Stimulated activated CD8-positive, alpha-beta memory T cell treated with anti-CD3 and anti-CD28 coated beads, Interleukin-12 subunit alpha, Interleukin-12 subunit beta, amount 100 ng/mL, for 24 hours (primary cell): Measurements from ENCODE around the gene SUSD6.
"Not testable (repeated sequence)": the region's sequence is repeated elsewhere in the genome, so short reads cannot be mapped to it uniquely, and the experiment has no call there.

Experiments
- DNase-seq: peaks from one replicate; pipeline ENCODE4 v3.0.0-alpha.2; 2020; ENCODE audit errors: extremely low read depth

Gene SUSD6

DNA sequence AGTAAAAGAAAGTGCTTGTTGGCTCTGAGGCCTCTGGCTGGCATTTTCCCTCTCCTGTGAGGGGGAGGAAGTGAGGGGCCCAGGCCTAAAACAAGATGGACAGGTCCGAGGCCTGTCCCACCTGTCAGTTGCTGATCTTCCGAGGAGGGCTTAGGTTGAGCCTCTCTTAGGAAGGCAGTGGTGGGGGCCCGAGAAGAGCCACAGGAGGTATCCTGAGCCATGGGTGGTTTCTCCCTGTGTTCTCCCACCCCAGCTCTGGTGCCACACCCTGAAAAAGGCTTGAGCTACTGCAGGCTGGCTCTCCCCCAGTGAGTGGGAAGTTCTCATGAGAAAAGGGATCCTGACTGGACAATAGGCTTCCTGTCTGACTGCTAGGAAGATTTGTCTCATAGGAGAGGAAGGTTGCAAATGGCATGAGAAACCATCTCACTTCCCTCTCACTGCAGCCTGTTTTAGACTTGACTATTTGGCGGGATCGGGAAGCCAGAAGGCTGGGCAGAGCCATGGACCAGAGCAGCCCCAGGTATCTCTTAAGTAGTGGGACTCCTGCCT is 83.4 kb downstream of the SUSD6 start:
- no peak for DNase-seq

DNA sequence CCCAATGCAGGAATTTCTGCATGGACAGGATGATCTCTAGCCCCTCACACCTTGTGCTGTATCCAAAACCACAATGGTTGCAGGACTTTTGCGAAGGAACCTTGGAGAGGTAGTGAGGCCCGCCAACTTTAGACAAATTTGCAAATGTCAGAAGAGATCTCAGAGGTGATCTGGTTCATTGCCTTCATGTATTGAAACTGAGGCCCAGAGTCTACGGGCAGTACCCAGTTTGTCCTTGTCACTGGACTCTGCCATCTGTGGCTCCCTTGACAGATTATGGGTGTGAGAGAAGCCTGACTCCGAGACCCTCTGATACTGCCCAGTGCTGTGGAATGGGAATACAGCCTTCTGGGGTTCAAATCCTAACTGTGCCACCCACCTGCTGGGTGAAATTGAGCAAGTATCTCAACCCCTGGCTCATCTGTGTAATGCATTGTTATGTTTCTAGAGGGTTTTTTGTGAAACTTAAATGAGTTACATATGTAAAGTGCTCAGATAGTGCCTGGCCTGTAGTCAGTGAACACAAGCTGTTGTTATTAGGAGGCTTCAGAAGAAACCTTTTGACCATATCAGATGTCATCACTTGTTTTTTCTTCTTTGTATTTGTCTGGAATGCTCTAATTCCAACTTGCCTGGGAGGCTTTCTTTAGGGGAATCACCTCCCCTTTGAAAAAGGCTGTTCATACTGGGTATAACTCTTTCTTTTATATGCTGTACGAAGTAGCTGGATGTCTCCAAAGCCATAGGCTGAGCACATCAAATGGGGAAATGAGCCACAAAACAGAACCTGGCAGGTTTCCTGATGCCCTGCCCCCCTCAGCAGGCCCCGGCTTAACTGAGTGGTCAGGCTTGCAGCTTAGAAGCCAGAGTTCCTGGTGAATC is 84.2 kb downstream of the SUSD6 start:
- DNase-seq, result no peak

DNA sequence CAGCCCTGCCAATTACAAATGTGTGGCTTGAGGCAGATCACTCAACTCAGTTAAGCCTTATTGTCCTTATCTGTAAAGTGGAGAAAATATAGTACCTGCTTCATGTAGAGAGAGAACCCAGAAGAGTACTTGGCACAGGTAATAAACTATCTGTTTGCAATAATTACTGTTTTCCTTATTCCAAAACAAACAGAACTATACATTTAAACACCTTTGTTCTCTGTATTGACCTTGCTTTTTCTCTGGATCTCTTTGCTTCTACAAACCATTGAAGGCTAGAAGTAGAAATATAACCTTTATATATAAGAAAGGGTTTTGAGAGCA is 84.8 kb downstream of the SUSD6 start:
- DNase-seq, result no peak

DNA sequence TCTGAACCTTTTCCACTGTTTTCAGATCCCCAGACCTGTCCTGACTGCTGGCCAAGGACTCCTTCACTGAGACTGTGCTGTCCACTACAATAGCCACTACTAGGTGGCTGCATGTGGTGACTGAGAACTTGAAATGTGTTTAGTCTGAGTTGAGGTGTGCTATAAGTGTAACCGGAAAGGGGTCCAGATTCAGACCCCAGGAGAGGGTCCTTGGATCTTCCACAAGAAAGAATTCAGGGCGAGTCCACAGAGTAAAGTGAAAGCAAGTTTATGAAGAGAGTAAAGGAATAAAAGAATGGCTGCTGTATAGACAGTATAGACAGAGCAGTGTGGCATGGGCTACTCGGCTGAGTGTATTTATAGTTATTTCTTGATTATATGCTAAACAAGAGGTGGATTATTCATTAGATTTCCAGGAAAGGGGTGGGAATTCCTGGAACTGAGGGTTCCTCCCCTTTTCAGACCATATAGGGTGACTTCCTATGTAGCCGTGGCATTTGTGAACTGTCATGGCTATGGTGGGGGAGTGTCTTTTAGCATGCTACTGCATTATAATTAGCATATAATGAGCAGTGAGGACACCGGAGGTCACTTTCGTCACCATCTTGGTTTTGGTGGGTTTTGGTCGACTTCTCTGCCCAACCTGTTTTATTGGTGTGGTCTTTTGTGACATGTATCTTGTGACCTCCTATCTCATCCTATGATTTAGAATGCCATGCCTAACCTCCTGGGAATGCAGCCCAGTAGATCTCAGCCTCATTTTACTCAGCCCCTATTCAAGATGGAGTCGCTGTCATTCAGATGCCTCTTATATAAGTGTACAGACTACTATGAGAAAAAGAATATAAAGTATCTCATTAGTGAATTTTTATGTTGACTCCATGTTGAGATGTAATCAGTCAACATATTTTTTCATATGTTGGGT is 85.5 kb downstream of the SUSD6 start:
- no peak for DNase-seq

DNA sequence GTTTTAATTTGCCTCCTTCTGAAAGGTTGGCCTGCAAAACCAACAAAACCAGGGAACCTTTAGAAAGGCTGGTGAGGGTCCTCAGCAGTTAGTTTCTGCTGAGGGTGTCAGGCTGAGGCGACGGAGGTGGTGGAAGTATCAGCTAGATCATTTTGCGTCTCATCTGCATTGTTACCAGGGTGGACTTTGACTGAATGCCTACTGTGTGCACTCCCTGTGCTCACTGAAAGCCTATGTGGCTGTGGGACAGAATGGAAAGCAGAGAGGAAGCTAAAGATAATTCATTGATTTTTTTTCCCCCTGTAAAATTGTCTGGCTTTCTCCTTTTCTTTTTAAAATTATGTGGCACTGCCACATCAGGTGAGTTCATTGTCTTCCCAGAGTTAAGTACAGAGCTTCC is 87.2 kb downstream of the SUSD6 start:
- no peak for DNase-seq

DNA sequence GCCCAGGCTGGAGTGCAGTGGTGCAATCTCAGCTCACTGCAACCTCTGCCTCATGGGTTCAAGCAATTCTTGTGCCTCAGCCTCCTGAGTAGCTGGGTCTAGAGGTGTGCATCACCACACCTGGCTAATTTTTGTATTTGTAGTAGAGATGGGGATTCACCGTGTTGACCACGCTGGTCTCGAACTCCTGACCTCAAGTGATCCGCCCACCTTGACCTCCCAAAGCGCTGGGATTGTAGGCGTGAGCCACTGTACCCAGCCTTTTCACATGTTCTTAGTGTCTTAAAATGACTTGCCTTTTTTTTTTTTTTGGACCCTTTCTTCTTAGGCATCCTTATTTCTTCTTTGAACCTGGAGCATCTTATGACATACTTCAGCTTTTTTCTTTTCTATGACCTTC is 87.8 kb downstream of the SUSD6 start:
- DNase-seq, result not testable (repeated sequence)

DNA sequence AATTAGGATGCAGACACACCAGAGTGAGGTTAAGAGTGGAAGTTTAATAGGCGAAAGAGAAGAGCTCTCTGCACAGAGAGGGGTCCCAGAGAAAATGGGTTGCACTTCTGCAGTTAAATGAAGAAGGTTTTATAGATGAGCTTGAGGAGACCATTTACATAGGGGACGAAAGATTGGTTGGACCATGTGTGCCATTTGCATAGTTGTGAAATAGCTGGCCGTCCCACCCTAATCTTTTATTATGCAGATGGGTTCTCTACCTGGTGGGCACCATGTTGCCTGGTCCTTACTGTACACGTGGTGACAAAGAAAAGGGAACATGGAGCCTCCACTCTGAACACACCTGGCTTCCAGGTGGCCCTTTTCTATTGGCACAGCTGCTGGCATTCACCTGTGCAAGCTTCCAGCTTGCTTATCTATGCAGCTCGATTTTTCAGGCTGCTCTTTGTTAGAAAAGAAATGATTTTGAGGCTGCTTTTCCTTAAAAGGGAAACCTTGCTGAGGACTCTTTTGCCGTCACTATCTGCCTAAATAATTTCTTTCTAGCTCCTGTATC is 88.4 kb downstream of the SUSD6 start:
- DNase-seq, result no peak

DNA sequence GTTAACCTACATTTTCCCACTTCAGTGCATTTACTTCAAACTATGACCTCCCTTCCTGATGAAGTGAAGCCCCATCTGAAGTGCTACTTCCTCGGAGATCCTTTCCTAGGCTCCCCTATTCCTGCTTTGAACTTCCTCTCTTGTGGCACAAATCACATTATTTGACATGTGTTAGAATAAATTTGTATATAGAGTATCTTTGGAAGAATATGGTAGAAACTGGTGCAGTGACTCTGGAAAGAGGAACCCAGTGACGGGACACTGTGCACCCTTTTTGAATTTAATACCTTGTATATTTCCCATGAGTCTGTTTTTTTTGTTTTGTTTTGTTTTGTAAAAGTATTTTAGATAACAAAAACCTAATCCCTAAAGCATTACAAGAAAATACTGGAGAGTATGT is 89.2 kb downstream of the SUSD6 start:
- DNase-seq, result no peak

DNA sequence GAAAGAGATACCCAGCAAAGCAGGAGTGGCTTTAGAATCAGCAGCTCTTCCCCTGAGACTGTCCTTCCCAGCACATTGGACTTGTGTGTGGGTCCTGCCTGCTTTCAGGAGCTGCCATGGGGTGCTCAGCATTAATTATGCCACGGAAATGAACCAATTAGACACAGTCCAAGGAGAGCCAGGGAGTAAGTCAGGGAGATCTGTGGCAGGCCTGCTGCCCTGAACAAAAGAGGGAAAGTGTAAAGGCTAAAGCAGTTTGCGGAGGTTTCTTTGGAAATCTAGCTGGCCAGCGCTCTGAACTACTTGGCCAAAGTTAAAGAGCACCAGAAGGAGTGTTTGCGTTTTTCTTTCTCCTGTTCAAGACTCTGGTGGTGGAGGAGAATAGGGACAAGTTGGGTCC is 89.9 kb downstream of the SUSD6 start:
- DNase-seq, result no peak

DNA sequence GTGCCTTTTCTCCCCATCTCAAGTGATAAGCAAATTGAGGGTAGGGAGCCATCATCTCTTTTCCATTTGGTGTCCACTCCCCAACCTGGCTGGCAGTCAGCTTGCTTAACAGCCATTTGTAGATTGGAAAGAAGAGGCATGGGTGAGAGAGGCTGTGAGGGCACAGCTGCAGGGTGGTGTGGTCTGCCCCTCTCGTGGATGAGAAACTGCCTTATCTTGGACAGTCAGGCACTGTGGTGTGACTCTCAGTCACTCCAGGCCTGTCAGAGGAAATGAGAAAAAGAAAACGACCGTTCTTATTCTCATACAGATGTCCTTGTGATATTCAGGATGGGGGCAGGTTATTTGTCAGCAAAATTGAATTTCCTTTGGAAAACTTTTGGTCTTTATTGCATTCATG is 90.5 kb downstream of the SUSD6 start:
- no peak for DNase-seq

DNA sequence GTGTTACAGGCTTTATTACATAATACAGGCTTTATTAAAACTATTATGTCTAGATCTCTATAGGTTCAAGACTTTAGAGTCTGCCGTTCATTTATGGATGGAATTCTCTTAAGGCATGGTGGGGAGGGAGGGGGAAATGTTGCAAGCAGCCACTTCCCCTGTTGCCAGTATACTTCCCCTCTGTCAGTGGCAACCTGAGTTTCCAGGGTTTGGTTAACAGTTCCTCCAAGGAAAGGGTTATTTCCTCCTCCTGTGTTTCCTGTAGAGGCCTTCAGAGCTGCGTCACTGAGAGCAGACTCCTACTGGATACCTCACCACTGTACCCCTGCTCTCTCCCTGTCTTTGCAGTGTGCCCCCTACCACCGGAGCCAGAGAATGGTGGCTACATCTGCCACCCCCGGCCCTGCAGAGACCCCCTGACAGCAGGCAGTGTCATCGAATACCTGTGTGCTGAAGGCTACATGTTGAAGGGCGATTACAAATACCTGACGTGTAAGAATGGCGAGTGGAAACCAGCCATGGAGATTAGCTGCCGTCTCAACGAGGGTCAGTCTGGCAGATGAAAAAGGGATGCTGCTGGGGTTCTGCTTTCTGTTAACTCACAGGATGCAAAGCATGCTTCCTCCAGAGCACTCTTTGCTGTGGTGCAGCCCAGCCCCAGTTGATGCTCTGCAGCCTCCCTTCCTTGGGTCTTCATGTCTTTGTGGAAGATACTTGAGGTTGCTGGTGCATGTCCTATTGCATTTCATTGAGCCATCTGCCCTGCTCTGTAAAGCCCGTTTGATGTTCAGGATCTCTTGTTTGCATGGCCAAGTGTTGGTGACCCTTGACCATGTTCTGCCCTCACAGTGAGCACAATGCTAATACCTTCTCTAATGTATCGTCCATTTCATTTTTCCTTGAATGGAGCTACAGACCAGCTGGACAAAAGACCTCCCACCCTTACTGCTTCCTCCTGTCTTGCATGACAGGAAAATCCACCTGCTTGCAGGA is 91.9 kb downstream of the SUSD6 start:
- no peak for DNase-seq

DNA sequence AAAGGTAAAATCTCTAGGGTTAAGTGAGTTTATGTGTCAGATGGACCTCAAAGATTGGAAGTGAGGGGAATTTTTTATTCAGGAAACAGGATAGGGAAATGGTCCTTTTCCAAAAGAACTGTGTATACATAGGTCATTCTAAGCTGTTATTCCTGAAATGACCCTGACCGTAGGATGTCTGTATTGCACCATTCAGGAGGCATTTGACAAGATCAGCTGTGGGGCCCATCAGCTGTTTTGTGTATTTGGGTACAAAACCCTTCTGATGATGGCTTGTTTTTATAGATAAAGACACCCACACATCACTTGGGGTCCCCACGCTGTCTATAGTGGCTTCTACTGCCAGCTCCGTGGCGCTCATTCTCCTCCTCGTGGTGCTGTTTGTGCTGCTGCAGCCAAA is 92.9 kb downstream of the SUSD6 start:
- no peak for DNase-seq

DNA sequence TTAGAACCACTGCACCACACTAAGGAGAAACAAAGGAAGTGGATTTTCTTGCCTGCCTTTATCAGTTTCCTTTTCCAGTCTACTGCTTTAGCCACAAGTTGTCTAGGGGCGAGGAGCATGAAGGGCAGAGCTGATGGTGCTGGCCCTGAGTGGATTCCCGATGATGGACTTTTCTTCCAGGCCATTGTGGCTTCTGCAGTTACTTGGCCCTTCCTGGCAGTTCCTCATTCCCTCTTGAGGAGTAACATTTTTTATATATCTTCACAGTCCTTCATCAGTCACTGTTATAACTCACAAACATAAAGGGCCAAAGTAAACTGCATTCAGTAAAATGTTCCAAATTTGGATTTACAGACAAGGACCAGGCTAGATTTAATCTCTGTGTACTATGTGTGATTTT is 94.3 kb downstream of the SUSD6 start:
- no peak for DNase-seq

DNA sequence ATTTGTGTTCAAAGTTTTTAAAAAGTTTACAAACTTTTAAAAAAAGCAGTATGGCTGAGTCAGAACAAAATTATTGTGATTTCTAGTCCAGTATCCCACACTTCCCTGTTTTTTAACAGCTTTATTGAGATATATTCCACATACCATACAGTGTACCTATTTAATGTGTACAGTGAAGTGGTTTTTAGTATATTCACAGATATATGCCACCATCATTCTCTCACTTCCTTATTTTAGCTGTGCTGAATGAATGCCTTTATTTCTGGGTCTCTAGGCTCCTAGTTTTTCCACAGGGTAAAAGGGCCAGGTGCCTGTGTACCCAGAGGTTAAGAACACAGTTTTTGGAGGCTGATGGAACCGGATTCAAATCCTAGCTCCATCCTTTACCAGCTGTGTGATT is 96.7 kb downstream of the SUSD6 start:
- DNase-seq, result no peak

DNA sequence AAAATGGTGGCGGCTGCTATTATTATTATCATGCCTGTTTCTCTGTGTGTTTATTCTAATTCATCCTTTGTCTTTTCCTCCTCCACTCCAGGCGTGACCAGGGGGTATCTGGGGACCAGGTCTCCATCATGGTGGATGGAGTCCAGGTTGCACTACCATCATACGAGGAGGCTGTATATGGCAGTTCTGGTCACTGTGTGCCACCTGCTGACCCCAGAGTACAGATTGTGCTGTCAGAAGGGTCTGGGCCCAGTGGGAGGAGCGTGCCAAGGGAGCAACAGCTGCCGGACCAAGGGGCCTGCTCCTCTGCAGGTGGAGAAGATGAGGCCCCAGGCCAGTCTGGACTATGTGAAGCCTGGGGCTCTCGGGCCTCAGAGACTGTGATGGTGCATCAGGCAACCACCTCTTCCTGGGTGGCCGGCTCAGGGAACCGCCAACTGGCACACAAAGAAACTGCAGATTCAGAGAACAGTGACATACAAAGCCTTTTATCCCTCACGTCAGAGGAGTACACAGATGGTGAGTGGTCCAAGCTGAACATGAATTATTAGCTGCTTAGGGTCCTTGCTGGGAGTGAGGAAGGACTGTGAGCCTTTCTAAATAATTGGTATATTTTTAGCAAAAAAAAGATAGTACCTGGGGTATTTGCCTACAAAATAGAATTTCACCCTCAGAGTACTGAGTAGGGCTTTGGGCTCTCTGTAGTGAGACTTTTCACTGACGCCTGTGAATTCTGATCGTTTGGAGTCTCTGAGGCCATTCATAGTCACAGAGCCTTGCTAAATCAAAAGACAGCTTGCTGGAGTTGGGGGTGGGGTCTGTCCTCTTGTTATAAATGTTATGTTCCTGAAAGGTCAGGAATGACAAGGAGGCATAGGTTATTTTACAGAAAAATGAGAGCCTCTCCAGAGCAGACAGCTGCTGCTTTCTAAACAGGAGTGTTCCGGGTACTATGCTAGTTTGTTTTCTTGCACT is 97.5 kb downstream of the SUSD6 start:
- DNase-seq, result no peak

DNA sequence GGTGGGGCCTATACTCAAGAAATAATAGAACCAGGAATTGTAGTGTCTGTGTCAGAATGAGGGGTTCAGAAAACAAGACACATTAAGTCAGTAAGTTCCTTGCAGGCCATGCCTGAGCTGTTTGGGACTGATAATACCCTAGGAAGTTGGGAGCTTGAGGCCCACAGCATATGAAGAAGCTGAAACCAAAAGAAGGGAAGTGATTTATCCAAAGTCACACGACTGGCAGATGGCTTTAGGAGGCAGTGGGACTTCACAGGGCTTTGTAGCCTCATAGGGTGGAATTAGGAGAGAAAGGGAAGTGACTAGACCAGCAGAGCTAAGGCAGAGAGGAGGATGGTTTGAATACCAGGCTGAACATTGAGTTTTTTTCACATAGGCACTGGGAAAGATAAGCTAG is 99.0 kb downstream of the SUSD6 start:
- no peak for DNase-seq

DNA sequence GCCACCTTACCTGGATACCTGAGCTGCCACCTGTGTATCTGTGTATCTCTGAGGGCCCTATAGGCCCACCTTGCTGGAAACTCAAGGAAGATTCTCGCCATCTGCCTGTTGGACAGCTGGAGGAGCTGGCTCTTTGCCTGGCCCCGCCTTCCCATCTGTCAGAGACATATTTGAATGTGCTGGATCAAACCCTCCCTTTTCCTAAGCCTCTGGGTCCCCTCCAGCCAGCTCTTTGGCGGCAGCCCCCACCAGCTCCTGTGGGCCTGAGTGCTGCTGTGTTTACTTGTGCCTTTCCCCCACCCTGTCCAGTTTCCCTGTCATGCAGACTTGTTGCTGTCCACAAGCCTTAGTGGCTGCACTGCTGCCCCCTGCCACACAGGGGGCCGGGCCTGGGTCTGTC is 99.7 kb downstream of the SUSD6 start:
- DNase-seq, result no peak

DNA sequence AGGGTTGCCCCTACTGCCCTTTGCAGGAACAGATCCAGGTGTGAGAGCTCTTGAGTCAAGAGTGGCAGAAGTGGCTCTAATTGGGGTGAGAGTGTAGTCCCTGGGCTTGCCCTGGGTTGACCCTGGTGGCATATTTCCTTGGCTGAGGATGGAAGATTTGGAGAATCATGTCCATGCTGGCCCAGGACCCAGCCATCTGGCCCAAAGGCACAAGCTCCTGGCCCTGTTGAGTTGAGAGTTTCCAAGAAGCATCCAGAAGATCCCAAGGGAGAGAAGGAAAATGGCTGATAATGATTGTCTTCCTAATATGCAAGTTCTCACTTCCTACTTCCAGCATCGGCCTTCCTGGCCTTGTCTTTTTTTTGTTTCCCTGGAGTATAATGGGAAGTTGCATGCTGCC is 100.1 kb downstream of the SUSD6 start:
- no peak for DNase-seq

DNA sequence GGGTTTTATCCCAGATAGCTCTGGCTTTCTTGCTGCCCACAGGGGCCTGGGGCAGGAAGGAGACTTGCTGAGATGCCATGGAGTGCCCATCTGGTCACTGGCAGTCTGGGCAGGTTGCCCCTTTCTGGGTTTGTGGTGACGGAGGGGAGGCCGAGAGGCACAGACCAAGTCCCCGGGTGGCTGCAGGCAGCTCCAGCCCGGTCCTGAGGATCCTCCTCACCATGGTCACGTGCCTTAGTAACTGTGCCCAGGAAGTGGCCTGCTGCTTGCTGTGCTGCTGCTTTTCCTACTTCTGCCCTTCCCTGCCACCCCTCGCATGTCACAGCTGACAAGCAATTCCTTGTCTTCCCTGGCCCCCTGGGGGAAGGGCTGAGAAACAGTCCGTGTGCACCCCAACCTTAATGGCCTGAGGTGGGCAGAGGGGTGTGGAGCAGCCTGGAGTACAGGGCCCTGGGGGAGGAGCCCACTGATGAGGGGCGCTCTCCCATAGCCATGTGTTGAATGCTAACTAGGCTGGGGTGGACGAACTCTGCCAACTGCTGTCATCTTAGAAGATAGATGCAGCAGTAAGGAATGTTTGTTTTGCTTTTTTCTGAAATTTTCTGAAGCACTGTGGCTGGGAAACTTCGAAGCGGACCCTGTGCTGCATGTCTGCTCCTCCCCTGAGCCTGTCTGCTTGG is 100.6 kb downstream of the SUSD6 start:
- no peak for DNase-seq
